H9 (cell line): Measurements from ENCODE around the gene AGMO. TPM values are rescaled to one million over a fixed set of nuclear protein-coding genes. Genes with fewer than 3 reads are reported as not detected.
A peak's percentile ranks its signal among the peaks of the same experiment; 100 is the strongest.

Experiments
- DNase-seq: peaks from one replicate; pipeline ENCODE4 v3.0.0-alpha.2; 2017
- H2AFZ ChIP-seq: one replicate; pipeline ENCODE4 v1.6.1; 2013; ENCODE audit warnings: mild to moderate bottlenecking, low read length, control low read depth, moderate library complexity
- H2AK5ac ChIP-seq: 2 replicates; pipeline ENCODE4 v1.6.1; 2013; ENCODE audit warnings: low read length, control low read depth, mixed read lengths; ENCODE audit not compliant: insufficient read length
- H2BK120ac ChIP-seq: one replicate; pipeline ENCODE4 v1.6.1; 2013; ENCODE audit warnings: low read depth, mild to moderate bottlenecking, low read length, control low read depth, inconsistent platforms; ENCODE audit not compliant: poor library complexity, severe bottlenecking
- H2BK12ac ChIP-seq: 2 replicates; pipeline ENCODE4 v1.6.1; 2013; ENCODE audit warnings: low read length, control low read depth, mixed read lengths, low read depth; ENCODE audit not compliant: insufficient read length
- H2BK15ac ChIP-seq: 2 replicates; pipeline ENCODE4 v1.6.1; 2013; ENCODE audit warnings: low read depth, low read length, control low read depth
- H2BK20ac ChIP-seq: one replicate; pipeline ENCODE4 v1.6.1; 2013; ENCODE audit warnings: low read depth, mild to moderate bottlenecking, low read length, control low read depth, inconsistent platforms; ENCODE audit not compliant: poor library complexity, severe bottlenecking
- H2BK5ac ChIP-seq: 2 replicates; pipeline ENCODE4 v1.6.1; 2013; ENCODE audit warnings: low read length, control low read depth, mixed read lengths; ENCODE audit not compliant: insufficient read length
- H3K14ac ChIP-seq: 2 replicates; pipeline ENCODE4 v1.6.1; 2013; ENCODE audit warnings: low read length, control low read depth; ENCODE audit not compliant: insufficient read depth
- H3K18ac ChIP-seq: 2 replicates; pipeline ENCODE4 v1.6.1; 2013; ENCODE audit warnings: low read depth, mild to moderate bottlenecking, mixed read lengths, low read length, control low read depth; ENCODE audit not compliant: insufficient read length
- H3K23ac ChIP-seq: 2 replicates; pipeline ENCODE4 v1.6.1; 2013; ENCODE audit warnings: low read length, control low read depth, mixed read lengths, low read depth; ENCODE audit not compliant: insufficient read length
- H3K23me2 ChIP-seq: 2 replicates; pipeline ENCODE4 v1.6.1; 2013; ENCODE audit warnings: low read depth, mild to moderate bottlenecking, mixed read lengths, low read length, control low read depth; ENCODE audit not compliant: insufficient read length, poor library complexity, severe bottlenecking
- H3K27ac ChIP-seq: 2 replicates; pipeline ENCODE4 v1.5.1; 2013; ENCODE audit warnings: low read length, control low read depth, mixed read lengths, low read depth; ENCODE audit not compliant: insufficient read length
- H3K27me3 ChIP-seq: 2 replicates; pipeline ENCODE4 v1.6.1; 2013; ENCODE audit warnings: low read length, control low read depth, inconsistent platforms; ENCODE audit not compliant: insufficient read depth
- H3K4ac ChIP-seq: 2 replicates; pipeline ENCODE4 v1.6.1; 2013; ENCODE audit warnings: low read depth, mild to moderate bottlenecking, control low read depth, inconsistent platforms, low read length, moderate library complexity
- H3K4me1 ChIP-seq: 2 replicates; pipeline ENCODE4 v1.6.1; 2013; ENCODE audit warnings: low read length, control low read depth, inconsistent platforms; ENCODE audit not compliant: insufficient read depth
- H3K4me2 ChIP-seq: 2 replicates; pipeline ENCODE4 v1.6.1; 2013; ENCODE audit warnings: low read length, control low read depth, mixed read lengths; ENCODE audit not compliant: insufficient read length, insufficient read depth
- H3K56ac ChIP-seq: 2 replicates; pipeline ENCODE4 v1.6.1; 2013; ENCODE audit warnings: low read depth, mild to moderate bottlenecking, mixed read lengths, low read length, control low read depth; ENCODE audit not compliant: insufficient read length
- H3K79me1 ChIP-seq: 2 replicates; pipeline ENCODE4 v1.6.1; 2013; ENCODE audit warnings: low read depth, mild to moderate bottlenecking, moderate library complexity, low read length, control low read depth, inconsistent platforms; ENCODE audit not compliant: insufficient read depth, poor library complexity, severe bottlenecking
- H3K79me2 ChIP-seq: 2 replicates; pipeline ENCODE4 v1.6.1; 2013; ENCODE audit warnings: low read length, control low read depth, inconsistent platforms; ENCODE audit not compliant: insufficient read depth
- H3K9ac ChIP-seq: 2 replicates; pipeline ENCODE4 v1.6.1; 2013; ENCODE audit warnings: low read length, control low read depth, mixed read lengths; ENCODE audit not compliant: insufficient read length; ENCODE audit errors: extremely low read depth
- H3K9me3 ChIP-seq: one replicate; pipeline ENCODE4 v1.6.1; 2013; ENCODE audit warnings: low read depth, low read length, inconsistent platforms; ENCODE audit not compliant: control insufficient read depth
- H3T11ph ChIP-seq: one replicate; pipeline ENCODE4 v1.6.1; 2013; ENCODE audit warnings: mild to moderate bottlenecking, low read length, control low read depth, inconsistent platforms
- H4K20me1 ChIP-seq: one replicate; pipeline ENCODE4 v1.6.1; 2013; ENCODE audit not compliant: control insufficient read depth, insufficient read length, insufficient read depth
- H4K5ac ChIP-seq: 2 replicates; pipeline ENCODE4 v1.6.1; 2013; ENCODE audit warnings: low read depth, mild to moderate bottlenecking, mixed read lengths, low read length, control low read depth; ENCODE audit not compliant: insufficient read length
- H4K8ac ChIP-seq: replicated peaks from 2 replicates; pipeline ENCODE4 v1.6.1; 2013; ENCODE audit warnings: low read length, control low read depth, mixed read lengths, low read depth; ENCODE audit not compliant: insufficient read length
- H4K91ac ChIP-seq: 2 replicates; pipeline ENCODE4 v1.6.1; 2013; ENCODE audit warnings: low read depth, mild to moderate bottlenecking, moderate library complexity, mixed read lengths, low read length, control low read depth; ENCODE audit not compliant: insufficient read length
- H3K27ac Mint-ChIP-seq, 3 experiments: 2 replicates in 2 of 3; 3 replicates in 1 of 3; pipeline ENCODE4 v1.8.0; 2020 to 2021; ENCODE audit warnings: mixed read lengths in 3 of 3, mild to moderate bottlenecking in 1 of 3, moderate library complexity in 1 of 3
- H3K27me3 Mint-ChIP-seq: 2 replicates; pipeline ENCODE4 v1.8.0; 2021; ENCODE audit warnings: low read depth, mild to moderate bottlenecking, moderate library complexity, mixed read lengths
- H3K36me3 Mint-ChIP-seq, 3 experiments: 2 replicates in 2 of 3; 3 replicates in 1 of 3; pipeline ENCODE4 v1.8.0; 2020 to 2021; ENCODE audit warnings: low read depth in 3 of 3, mixed read lengths in 3 of 3; ENCODE audit not compliant: insufficient read depth in 1 of 3
- H3K4me1 Mint-ChIP-seq, 2 experiments: 2 replicates each; pipeline ENCODE4 v1.8.0; 2020; ENCODE audit warnings: mixed read lengths in 2 of 2
- H3K4me3 Mint-ChIP-seq, 2 experiments: 2 replicates in 1 of 2; 3 replicates in 1 of 2; pipeline ENCODE4 v1.8.0; 2020 to 2021; ENCODE audit warnings: mild to moderate bottlenecking in 2 of 2, mixed read lengths in 2 of 2, moderate library complexity in 1 of 2
- H3K9me3 Mint-ChIP-seq, 2 experiments: 2 replicates in 1 of 2; 3 replicates in 1 of 2; pipeline ENCODE4 v1.8.0; 2020; ENCODE audit warnings: mild to moderate bottlenecking in 2 of 2, mixed read lengths in 2 of 2, moderate library complexity in 1 of 2
- CTCF ChIP-seq: fragments of 200-600 bp; sonication (generic); conservative IDR thresholded peaks from 3 replicates; pipeline ENCODE4 v1.8.0; 2021; ENCODE audit warnings: antibody characterized with exemption, mild to moderate bottlenecking
- WGBS: extraction: QIAGEN DNeasy Blood & Tissue Kit; methylation state at CpG from one replicate; pipeline ENCODE4 v1.1.7; 2013; ENCODE audit warnings: missing lambda C conversion rate, low lambda C conversion rate, mixed read lengths; ENCODE audit not compliant: insufficient read length; ENCODE audit errors: extremely low coverage; 5-methylcytosine and 5-hydroxymethylcytosine counted together
- total RNA-seq: library from RNA; stranded (reverse); gene quantifications from 2 replicates; pipeline ENCODE4 v1.2.1, GENCODE V29; 2021

AGMO gene
- total RNA-seq, 1 experiment from 2014 or later = 0.70 TPM

DNA sequence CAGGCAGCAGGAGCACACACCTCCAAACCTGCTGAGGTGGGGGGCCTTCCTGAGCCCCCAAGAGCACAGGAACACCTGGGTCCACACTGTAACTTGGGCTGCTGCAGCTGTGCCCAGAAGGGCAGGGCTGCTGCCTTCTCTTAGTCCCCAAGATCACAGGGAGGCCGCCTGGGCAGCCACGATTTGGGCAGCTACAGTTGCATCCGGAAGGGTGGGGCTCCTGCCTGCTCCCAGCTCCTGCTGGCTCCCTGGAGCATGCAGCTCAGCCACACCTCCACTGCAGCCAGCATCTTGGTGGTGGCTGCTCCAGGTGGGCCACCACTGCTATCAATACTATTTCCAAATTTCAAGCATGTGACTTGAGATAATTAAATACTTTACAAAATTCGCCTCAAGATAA is 38.5 kb upstream of the AGMO start:
- Histone ChIP-seq H3K4me1 (no peaks in the 10 kb centered on the region), H4K91ac (no peak overlapping the region), H3K79me1 (no peaks in the 10 kb centered on the region), H3K9ac (no peak overlapping the region), H3K79me2 (no peaks in the 10 kb centered on the region), H3K56ac (no peak overlapping the region), H3K14ac (no peak overlapping the region), H4K8ac (no peak overlapping the region), H3K27ac (no peak overlapping the region), H2BK5ac (no peak overlapping the region), H2AK5ac (no peak overlapping the region), H3K23ac (no peak overlapping the region), H2BK120ac (no peak overlapping the region), H3K9me3 (no peaks in the 10 kb centered on the region), H2BK15ac (no peak overlapping the region), H3K23me2 (no peaks in the 10 kb centered on the region), H4K20me1 (no peaks in the 10 kb centered on the region), H3K4ac (no peak overlapping the region), H3K27me3 (no peaks in the 10 kb centered on the region), H2BK12ac (no peak overlapping the region), H2AFZ (no peak overlapping the region), H3T11ph (no peak overlapping the region), H4K5ac (no peak overlapping the region), H2BK20ac (no peak overlapping the region), H3K4me2 (no peak overlapping the region), H3K18ac (no peak overlapping the region)
- TF ChIP-seq CTCF = no peak
- DNase-seq = peak; percentile 56
- Mint-ChIP-seq H3K27me3 (no peaks in the 10 kb centered on the region), H3K4me3 (no peak overlapping the region), H3K27ac (no peak overlapping the region), H3K9me3 (no peaks in the 10 kb centered on the region), H3K36me3 (no peaks in the 10 kb centered on the region), H3K4me1 (peaks cover 4 to 5% of the 10 kb centered on the region in 2 experiments; a peak in 1 of 4 replicates)
- no CpG with 5 or more reads among the region's 4 CpGs for WGBS
